Measurements from ENCODE around the gene PML. TPM values are rescaled to one million over a fixed set of nuclear protein-coding genes. Genes with fewer than 3 reads are reported as not detected.

Gene PML
- total RNA-seq, 1 experiment from 2014 or later: 24.6 TPM

DNA sequence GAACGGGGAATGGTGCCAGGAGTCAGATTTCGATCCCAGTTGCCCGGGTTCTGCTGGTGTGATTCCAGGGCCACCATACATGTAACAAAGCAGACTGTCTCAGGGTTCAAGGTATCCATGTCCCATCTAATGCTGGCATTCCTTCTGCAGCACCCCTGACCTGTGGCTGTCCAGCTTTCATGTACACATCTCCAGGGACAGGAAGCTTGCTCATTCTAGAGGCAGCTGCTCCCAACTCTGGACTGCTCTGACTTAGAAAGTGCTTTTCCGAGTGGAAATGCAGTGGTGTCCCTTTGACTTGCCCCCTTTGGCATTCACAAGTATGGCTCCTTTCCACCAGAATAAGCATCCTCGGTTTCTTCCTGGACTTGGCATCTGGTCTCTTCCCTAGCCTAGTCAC lies 30.9 kb downstream of the PML start:
- H3K23ac ChIP-seq (ENCODE audit: insufficient read length, low read depth, low read length): no peak overlapping the region
- H3K56ac ChIP-seq (ENCODE audit: insufficient read length, low read depth, low read length): no peak overlapping the region
- no peak overlapping the region for H2BK12ac ChIP-seq (ENCODE audit: insufficient read length, low read depth, low read length)
- no peaks in the 10 kb centered on the region for H3K9me3 ChIP-seq (ENCODE audit: control insufficient read depth, low read depth, low read length)
- H3K9ac ChIP-seq (ENCODE audit: extremely low read depth, insufficient read length, low read length): no peak overlapping the region
- H3K4me2 ChIP-seq (ENCODE audit: insufficient read depth, insufficient read length, low read length): no peak overlapping the region
- no peak overlapping the region for H3K14ac ChIP-seq (ENCODE audit: insufficient read depth, low read length)
- no peaks in the 10 kb centered on the region for H3K79me1 ChIP-seq (ENCODE audit: insufficient read depth, low read depth, low read length, poor library complexity, severe bottlenecking)
- H3K18ac ChIP-seq (ENCODE audit: insufficient read length, low read depth, low read length): no peak overlapping the region
- no peak for DNase-seq
- no peak overlapping the region for H3K4ac ChIP-seq (ENCODE audit: low read depth, low read length)
- TF ChIP-seq, protein P1, sequence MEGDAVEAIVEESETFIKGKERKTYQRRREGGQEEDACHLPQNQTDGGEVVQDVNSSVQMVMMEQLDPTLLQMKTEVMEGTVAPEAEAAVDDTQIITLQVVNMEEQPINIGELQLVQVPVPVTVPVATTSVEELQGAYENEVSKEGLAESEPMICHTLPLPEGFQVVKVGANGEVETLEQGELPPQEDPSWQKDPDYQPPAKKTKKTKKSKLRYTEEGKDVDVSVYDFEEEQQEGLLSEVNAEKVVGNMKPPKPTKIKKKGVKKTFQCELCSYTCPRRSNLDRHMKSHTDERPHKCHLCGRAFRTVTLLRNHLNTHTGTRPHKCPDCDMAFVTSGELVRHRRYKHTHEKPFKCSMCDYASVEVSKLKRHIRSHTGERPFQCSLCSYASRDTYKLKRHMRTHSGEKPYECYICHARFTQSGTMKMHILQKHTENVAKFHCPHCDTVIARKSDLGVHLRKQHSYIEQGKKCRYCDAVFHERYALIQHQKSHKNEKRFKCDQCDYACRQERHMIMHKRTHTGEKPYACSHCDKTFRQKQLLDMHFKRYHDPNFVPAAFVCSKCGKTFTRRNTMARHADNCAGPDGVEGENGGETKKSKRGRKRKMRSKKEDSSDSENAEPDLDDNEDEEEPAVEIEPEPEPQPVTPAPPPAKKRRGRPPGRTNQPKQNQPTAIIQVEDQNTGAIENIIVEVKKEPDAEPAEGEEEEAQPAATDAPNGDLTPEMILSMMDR (conservative IDR thresholded peaks at IDR 0.05): no peak
- H3K79me2 ChIP-seq (ENCODE audit: insufficient read depth, low read length): no peaks in the 10 kb centered on the region
- H2AK5ac ChIP-seq (ENCODE audit: insufficient read length, low read length): no peak overlapping the region
- no peak overlapping the region for H4K91ac ChIP-seq (ENCODE audit: insufficient read length, low read depth, low read length)
- H2BK120ac ChIP-seq (ENCODE audit: low read depth, low read length, poor library complexity, severe bottlenecking): no peak overlapping the region
- no peaks in the 10 kb centered on the region for H3K9me3 Mint-ChIP-seq
- H3K27me3 ChIP-seq (ENCODE audit: insufficient read depth, low read length): no peaks in the 10 kb centered on the region
- H3K23me2 ChIP-seq (ENCODE audit: insufficient read length, low read depth, low read length, poor library complexity, severe bottlenecking): no peaks in the 10 kb centered on the region
- no peaks in the 10 kb centered on the region for H3K4me1 ChIP-seq (ENCODE audit: insufficient read depth, low read length)
- H2AFZ ChIP-seq (ENCODE audit: low read length): no peak overlapping the region
- H3K4me1 Mint-ChIP-seq: no peaks in the 10 kb centered on the region
- no peak overlapping the region for H3T11ph ChIP-seq (ENCODE audit: low read length)
- no peak overlapping the region for H2BK20ac ChIP-seq (ENCODE audit: low read depth, low read length, poor library complexity, severe bottlenecking)
- no peaks in the 10 kb centered on the region for H3K27me3 Mint-ChIP-seq (ENCODE audit: low read depth)
- H3K27ac ChIP-seq (ENCODE audit: insufficient read length, low read depth, low read length): no peak overlapping the region
- peaks cover 16 to 23% (median 22%) of the 10 kb centered on the region in 3 experiments; a peak in 6 of 7 replicates for H3K36me3 Mint-ChIP-seq (ENCODE audit: insufficient read depth in 1 of 3, low read depth in 3 of 3)
- H3K27ac Mint-ChIP-seq: peak overlapping the region in 1 of 3 experiments; percentile 39; a peak in 2 of 7 replicates
- no peak overlapping the region for H3K4me3 Mint-ChIP-seq
- no peak overlapping the region for H4K5ac ChIP-seq (ENCODE audit: insufficient read length, low read depth, low read length)
- H4K20me1 ChIP-seq (ENCODE audit: control insufficient read depth, insufficient read depth, insufficient read length): no peaks in the 10 kb centered on the region
- WGBS (ENCODE audit: extremely low coverage, insufficient read length, low lambda C conversion rate): no CpG with 5 or more reads among the region's 5 CpGs
- no peak overlapping the region for H4K8ac ChIP-seq (replicated peaks; ENCODE audit: insufficient read length, low read depth, low read length)
- H2BK15ac ChIP-seq (ENCODE audit: low read depth, low read length): no peak overlapping the region
- no peak overlapping the region for H2BK5ac ChIP-seq (ENCODE audit: insufficient read length, low read length)

Data from H9 (cell line).